Vagina (tissue), 2 donors: ENCODE results near the gene SEMA6D.

Source experiments
- POLR2A ChIP-seq, 2 donors: fragments of 450-650 bp; IDR thresholded peaks; one replicate each; pipeline ENCODE4 v1.6.1; 2017; ENCODE audit warnings: antibody characterized with exemption in 2 of 2, mild to moderate bottlenecking in 2 of 2, moderate library complexity in 2 of 2
- TF ChIP-seq, protein P1 (sequence below), 3 experiments: fragments of 450-650 bp in 2 of 3; fragments of 200-600 bp in 1 of 3; sonication (generic) in 1 of 3; IDR thresholded peaks; one replicate each; pipeline ENCODE4 v1.5.1; 2017 to 2019; ENCODE audit warnings: antibody characterized with exemption in 3 of 3, mild to moderate bottlenecking in 2 of 3, moderate library complexity in 2 of 3

DNA sequence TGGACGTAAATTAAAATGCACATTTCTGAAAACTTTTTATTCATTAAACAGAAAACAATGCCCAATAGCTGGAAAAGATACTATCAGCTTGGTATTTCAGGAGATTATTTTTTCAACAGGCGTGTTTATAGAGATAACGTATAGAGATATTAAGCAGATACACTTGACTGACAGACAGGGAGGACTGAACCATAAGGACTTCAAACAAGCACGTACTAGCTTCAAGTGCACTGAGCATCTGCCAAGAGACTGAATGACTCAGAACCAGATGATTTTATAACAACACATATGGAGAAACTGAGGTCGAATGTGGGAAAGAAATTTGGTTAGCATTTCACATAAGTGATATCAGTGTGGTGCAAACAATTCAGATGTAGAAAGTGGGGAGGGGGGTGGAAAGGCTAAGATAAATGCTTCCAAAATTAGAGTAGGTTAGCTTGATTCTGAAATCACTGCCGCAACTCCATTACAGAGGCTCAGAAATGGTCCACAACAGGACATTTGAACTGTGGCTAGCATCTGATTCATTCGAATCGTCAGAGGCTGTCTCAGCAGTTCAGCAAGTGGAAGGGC, 103.5 kb downstream of the SEMA6D start:
- TF ChIP-seq, protein P1, sequence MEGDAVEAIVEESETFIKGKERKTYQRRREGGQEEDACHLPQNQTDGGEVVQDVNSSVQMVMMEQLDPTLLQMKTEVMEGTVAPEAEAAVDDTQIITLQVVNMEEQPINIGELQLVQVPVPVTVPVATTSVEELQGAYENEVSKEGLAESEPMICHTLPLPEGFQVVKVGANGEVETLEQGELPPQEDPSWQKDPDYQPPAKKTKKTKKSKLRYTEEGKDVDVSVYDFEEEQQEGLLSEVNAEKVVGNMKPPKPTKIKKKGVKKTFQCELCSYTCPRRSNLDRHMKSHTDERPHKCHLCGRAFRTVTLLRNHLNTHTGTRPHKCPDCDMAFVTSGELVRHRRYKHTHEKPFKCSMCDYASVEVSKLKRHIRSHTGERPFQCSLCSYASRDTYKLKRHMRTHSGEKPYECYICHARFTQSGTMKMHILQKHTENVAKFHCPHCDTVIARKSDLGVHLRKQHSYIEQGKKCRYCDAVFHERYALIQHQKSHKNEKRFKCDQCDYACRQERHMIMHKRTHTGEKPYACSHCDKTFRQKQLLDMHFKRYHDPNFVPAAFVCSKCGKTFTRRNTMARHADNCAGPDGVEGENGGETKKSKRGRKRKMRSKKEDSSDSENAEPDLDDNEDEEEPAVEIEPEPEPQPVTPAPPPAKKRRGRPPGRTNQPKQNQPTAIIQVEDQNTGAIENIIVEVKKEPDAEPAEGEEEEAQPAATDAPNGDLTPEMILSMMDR (IDR thresholded peaks at IDR 0.05) = no peak
- no peak for TF ChIP-seq POLR2A (IDR thresholded peaks at IDR 0.05)
